Small intestine (tissue), 7 donors: ENCODE measurements around the gene GPR31. TPM values are rescaled to one million over a fixed set of nuclear protein-coding genes. Genes with fewer than 3 reads are reported as not detected.

Source experiments
- DNase-seq, 2 donors: peaks; one replicate each; pipeline versions ENCODE4 v3.0.0 to v3.0.0-alpha.2; 2013
- FAIRE-seq: peaks from 2 replicates; lab custom pipeline; 2012; peaks lifted over from hg19 to GRCh38; lab: Jason Lieb, UNC
- H3K27ac ChIP-seq, 3 donors: one replicate each; pipeline ENCODE4 v1.5.1; 2013; ENCODE audit warnings: low read length in 2 of 3, mild to moderate bottlenecking in 2 of 3, control low read depth in 1 of 3, inconsistent platforms in 1 of 3, low read depth in 1 of 3, moderate library complexity in 1 of 3
- H3K27me3 ChIP-seq, 3 donors: one replicate each; pipeline ENCODE4 v1.6.1; 2013; ENCODE audit warnings: low read length in 3 of 3, inconsistent platforms in 1 of 3; ENCODE audit not compliant: control insufficient read depth in 3 of 3, insufficient read depth in 3 of 3
- H3K36me3 ChIP-seq, 3 donors: one replicate each; pipeline ENCODE4 v1.6.1; 2013; ENCODE audit warnings: low read length in 3 of 3, inconsistent platforms in 1 of 3, low read depth in 1 of 3, mild to moderate bottlenecking in 1 of 3, moderate library complexity in 1 of 3; ENCODE audit not compliant: control insufficient read depth in 3 of 3, insufficient read depth in 2 of 3
- H3K4me1 ChIP-seq, 3 donors: one replicate each; pipeline ENCODE4 v1.6.1; 2013; ENCODE audit warnings: low read length in 2 of 3, inconsistent platforms in 1 of 3, low read depth in 1 of 3, mild to moderate bottlenecking in 1 of 3, moderate library complexity in 1 of 3; ENCODE audit not compliant: control insufficient read depth in 3 of 3, insufficient read depth in 2 of 3
- H3K4me3 ChIP-seq, 3 donors: one replicate each; pipeline ENCODE4 v1.5.1; 2013; ENCODE audit warnings: low read length in 3 of 3, control low read depth in 1 of 3, inconsistent platforms in 1 of 3, low read depth in 1 of 3, mild to moderate bottlenecking in 1 of 3, moderate library complexity in 1 of 3
- H3K9me3 ChIP-seq, 2 donors: one replicate each; pipeline ENCODE4 v1.6.1; 2013; ENCODE audit warnings: low read depth in 1 of 2, low read length in 1 of 2; ENCODE audit not compliant: control insufficient read depth in 2 of 2, insufficient read depth in 1 of 2
- WGBS, 3 donors: extraction: QIAGEN DNeasy Blood & Tissue Kit; methylation state at CpG; one replicate each; pipeline ENCODE4 v1.1.7; 2013; 5-methylcytosine and 5-hydroxymethylcytosine counted together
- polyA plus RNA-seq, 4 donors: library from polyadenylated mRNA; stranded (reverse) in 3 of 4; unstranded in 1 of 4; fragments of 200-250 nt in 3 of 4; fragments of 120-200 nt in 1 of 4; gene quantifications; one replicate each; pipeline versions ENCODE4 v1.2.1 to v1.2.3, GENCODE V29; 2013
- donor health status: healthy with polysubstance abuse.
- donor health status: control.
- donor health status: control.
- donor health status: Bipolar disorder and iron deficiency.
- donor health status: healthy.

The GPR31 gene
- polyA plus RNA-seq, 4 donors = 0.35 TPM; not detected in 3

- Histone ChIP-seq H3K36me3 (no peaks in the 10 kb centered on the region), H3K4me1 (no peaks in the 10 kb centered on the region), H3K27ac (no peak overlapping the region), H3K27me3 (no peaks in the 10 kb centered on the region), H3K9me3 (peaks cover 0 to 4% of the 10 kb centered on the region in 2 donors), H3K4me3 (no peak overlapping the region)
- 77 to 84% (median 78%) methylated on average over 9 of the region's 9 CpGs for WGBS, 3 donors
- DNase-seq (no peak), FAIRE-seq (no peak)
Observed at GRCh38 chr6:167152862-167153261, 4.9 kb downstream of the GPR31 start.

- no peaks in the 10 kb centered on the region for H3K36me3 ChIP-seq
- peaks cover 0 to 3% (median 0%) of the 10 kb centered on the region in 3 donors for H3K27me3 ChIP-seq
- peaks cover 0 to 4% of the 10 kb centered on the region in 2 donors for H3K9me3 ChIP-seq
- no peaks in the 10 kb centered on the region for H3K4me1 ChIP-seq
- H3K27ac ChIP-seq = no peak overlapping the region
- no peak overlapping the region for H3K4me3 ChIP-seq
- 84 to 91% (median 84%) methylated on average over 7 of the region's 7 CpGs for WGBS, 3 donors
- no peak for DNase-seq
- no peak for FAIRE-seq
Observed at GRCh38 chr6:167151648-167152047, 6.1 kb downstream of the GPR31 start.

DNA sequence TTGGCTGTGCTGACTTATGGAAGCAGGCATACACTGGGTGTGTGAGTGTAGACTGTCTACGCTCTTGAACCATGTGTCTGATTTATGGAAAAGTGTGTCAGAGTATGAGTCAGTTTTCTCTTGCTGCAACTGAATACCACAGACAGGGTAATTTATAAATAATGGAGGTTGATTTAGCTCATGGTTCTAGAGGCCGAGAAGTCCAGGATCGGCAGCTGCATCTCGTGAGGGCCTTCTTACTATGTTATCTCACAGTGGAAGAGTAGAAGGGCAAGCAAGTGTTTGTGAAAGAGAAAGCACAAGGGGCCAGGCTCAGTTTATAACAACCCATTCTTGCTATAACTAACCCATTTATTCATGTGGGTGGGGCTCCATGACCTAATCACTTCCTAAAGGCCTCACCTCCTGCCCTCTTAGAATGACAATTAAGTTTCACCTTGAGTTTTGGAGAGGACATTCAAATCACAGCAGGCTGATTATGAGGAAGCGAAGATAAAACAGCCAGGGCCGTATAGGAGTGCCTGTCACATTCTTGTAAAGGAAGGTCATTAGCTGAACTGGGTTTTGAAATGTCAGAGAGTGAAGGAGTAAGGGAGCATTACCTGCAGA is 6.7 kb downstream of the GPR31 start:
- no peak for FAIRE-seq
- 75 to 82% (median 79%) methylated on average over 6 of the region's 6 CpGs for WGBS, 3 donors
- no peaks in the 10 kb centered on the region for H3K4me1 ChIP-seq

DNA sequence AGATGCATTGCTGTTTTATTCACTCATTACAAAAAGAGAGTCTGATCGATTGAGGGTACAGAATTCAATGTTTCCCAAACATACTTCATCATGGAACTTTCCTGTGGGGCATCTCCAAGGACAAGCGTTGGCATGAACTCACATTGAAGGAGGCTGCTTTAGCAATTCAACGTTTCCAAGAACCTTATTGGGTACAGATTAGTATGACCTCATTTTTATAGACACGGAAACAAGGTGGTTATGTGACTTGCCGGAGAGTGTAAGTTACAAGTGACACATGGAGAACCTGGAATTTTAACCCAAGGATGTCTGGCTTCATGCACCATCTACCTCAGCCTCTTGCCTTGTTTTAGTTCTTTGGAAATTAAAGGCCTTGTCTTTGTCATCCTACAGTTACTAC is 8.8 kb downstream of the GPR31 start:
- no peak for FAIRE-seq
- DNase-seq = no peak
- 39 to 71% (median 54%) methylated on average over 5 of the region's 5 CpGs for WGBS, 3 donors

More for the DNA sequence above, 6.7 kb downstream of the GPR31 start:
- Histone ChIP-seq H3K4me3 (no peak overlapping the region), H3K27ac (no peak overlapping the region), H3K36me3 (no peaks in the 10 kb centered on the region), H3K27me3 (peaks cover 0 to 3% (median 0%) of the 10 kb centered on the region in 3 donors), H3K9me3 (peaks cover 0 to 4% of the 10 kb centered on the region in 2 donors)
- no peak for DNase-seq

DNA sequence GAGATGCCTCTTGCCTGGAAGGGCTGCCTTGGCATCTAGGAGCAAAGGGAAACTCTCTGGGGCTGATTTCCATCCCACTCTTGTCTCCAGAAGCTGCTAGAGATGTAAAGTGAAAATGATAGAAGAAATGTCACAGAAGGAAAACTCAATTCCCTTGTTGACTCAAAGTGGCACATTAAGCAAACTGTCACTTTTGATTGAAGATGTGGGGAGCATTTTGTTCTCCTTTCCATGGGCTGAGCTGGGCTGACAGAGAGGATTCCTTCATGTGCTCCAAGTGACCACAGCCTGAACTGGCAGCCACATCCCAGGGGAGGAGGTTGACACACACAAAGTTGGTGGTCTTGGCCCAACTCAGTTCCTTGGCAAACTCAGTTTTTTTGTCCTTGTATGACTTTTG is 9.8 kb downstream of the GPR31 start:
- no peak for FAIRE-seq

More for the DNA sequence above, 8.8 kb downstream of the GPR31 start:
- H3K9me3 ChIP-seq = peaks cover 0 to 4% of the 10 kb centered on the region in 2 donors
- no peak overlapping the region for H3K27ac ChIP-seq
- no peaks in the 10 kb centered on the region for H3K36me3 ChIP-seq
- peaks cover 0 to 3% (median 0%) of the 10 kb centered on the region in 3 donors for H3K27me3 ChIP-seq
- H3K4me3 ChIP-seq = no peak overlapping the region
- no peaks in the 10 kb centered on the region for H3K4me1 ChIP-seq

GRCh38 chr6:167146977-167147376 is 10.8 kb downstream of the GPR31 start:
- no peaks in the 10 kb centered on the region for H3K36me3 ChIP-seq
- H3K4me3 ChIP-seq = no peak overlapping the region
- H3K4me1 ChIP-seq = peaks cover 0 to 1% (median 0%) of the 10 kb centered on the region in 3 donors
- peaks cover 0 to 4% of the 10 kb centered on the region in 2 donors for H3K9me3 ChIP-seq
- WGBS, 3 donors = 63 to 86% (median 80%) methylated on average over 16 of the region's 16 CpGs
- peaks cover 0 to 3% (median 0%) of the 10 kb centered on the region in 3 donors for H3K27me3 ChIP-seq
- DNase-seq (no peak), FAIRE-seq (no peak)
- no peak overlapping the region for H3K27ac ChIP-seq

More for the DNA sequence above, 9.8 kb downstream of the GPR31 start:
- Histone ChIP-seq H3K4me1 (no peaks in the 10 kb centered on the region), H3K36me3 (no peaks in the 10 kb centered on the region), H3K4me3 (no peak overlapping the region), H3K27ac (no peak overlapping the region), H3K27me3 (peaks cover 0 to 3% (median 0%) of the 10 kb centered on the region in 3 donors), H3K9me3 (peaks cover 0 to 4% of the 10 kb centered on the region in 2 donors)
- no peak for DNase-seq

DNA sequence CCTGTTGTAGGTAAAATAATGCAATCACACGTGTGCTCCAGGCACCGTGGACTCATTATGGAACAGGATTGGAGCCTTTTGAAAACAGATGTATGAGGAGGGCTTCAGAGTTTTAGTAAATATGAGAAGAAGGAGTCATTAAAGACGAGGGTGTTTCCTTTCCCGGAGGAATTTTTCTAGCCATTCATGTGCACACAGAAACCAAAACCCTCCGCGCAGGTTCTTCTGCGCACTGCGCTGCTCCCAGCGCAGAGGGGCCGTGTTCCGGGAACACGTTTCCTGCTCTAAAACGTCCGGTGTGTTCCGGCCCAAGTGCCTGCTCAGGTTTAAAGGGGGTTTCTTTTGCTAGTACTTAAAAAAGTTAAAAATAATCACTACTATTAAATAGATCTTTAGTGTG is 11.6 kb downstream of the GPR31 start:
- Histone ChIP-seq H3K4me3 (no peak overlapping the region), H3K27me3 (peaks cover 0 to 3% (median 0%) of the 10 kb centered on the region in 3 donors), H3K4me1 (peaks cover 0 to 10% (median 0%) of the 10 kb centered on the region in 3 donors), H3K27ac (no peak overlapping the region), H3K36me3 (no peaks in the 10 kb centered on the region), H3K9me3 (peaks cover 0 to 4% of the 10 kb centered on the region in 2 donors)
- FAIRE-seq = no peak
- WGBS, 3 donors = 76 to 83% (median 80%) methylated on average over 15 of the region's 15 CpGs
- DNase-seq = no peak

GRCh38 chr6:167145461-167145860 is 12.3 kb downstream of the GPR31 start:
- Histone ChIP-seq H3K4me1 (peaks cover 3 to 17% (median 7%) of the 10 kb centered on the region in 3 donors), H3K4me3 (no peak overlapping the region), H3K27me3 (peaks cover 0 to 3% (median 0%) of the 10 kb centered on the region in 3 donors), H3K9me3 (no peaks in the 10 kb centered on the region), H3K27ac (no peak overlapping the region), H3K36me3 (no peaks in the 10 kb centered on the region)
- FAIRE-seq = no peak
- WGBS, 3 donors = 86 to 94% (median 89%) methylated on average over 10 to 12 of the region's 12 CpGs
- no peak for DNase-seq
